Measurements from ENCODE around the gene HPSE2.

The HPSE2 gene

DNA sequence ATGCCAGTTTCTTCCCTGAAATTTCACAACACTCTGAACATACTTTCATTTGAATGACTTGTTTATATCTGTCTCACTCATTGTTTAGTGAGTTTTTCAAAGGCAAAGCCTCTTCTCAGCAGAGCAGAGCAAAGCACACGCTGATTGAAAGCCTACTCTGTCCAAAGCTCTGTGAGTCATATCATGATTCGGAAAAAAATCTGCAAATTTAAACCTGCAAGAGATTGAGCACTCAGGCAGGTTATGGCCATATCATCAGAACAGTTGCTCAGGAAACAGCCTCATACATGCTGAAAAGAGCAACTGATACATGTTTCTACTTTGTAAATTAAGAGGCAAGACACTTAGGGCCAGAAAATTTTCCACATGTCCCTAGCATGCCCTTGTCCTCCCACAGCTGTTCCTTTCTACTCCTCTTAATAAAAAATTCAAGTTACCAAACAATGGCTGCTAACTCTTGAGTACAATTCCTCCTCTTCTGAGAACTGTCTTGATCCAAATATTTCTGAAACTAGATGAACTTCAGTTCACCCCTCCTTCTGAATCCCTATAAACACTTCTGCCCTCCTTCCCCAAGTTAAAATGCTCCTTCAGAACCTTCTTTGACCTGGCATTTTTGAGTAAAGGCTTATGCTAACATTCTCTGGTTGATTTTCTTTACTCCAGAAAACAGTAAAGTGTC lies 648.4 kb downstream of the HPSE2 start:
- H3K27ac Mint-ChIP-seq = no peak overlapping the region

GRCh38 chr10:98586096-98586495 lies 649.6 kb downstream of the HPSE2 start:
- H3K4me3 Mint-ChIP-seq = no peak overlapping the region
- H3K36me3 Mint-ChIP-seq = no peaks in the 10 kb centered on the region
- no peak for DNase-seq
- no peak overlapping the region for H3K27ac Mint-ChIP-seq
- peaks cover 4% of the 10 kb centered on the region for H3K27me3 Mint-ChIP-seq
- H3K9me3 Mint-ChIP-seq = no peaks in the 10 kb centered on the region
- CTCF ChIA-PET = no interaction called here
- H3K4me1 Mint-ChIP-seq = no peaks in the 10 kb centered on the region

More for the DNA sequence above, 648.4 kb downstream of the HPSE2 start:
- CTCF ChIA-PET = no interaction called here
- Mint-ChIP-seq H3K4me3 (no peak overlapping the region), H3K4me1 (no peaks in the 10 kb centered on the region), H3K27me3 (peaks cover 4% of the 10 kb centered on the region), H3K9me3 (no peaks in the 10 kb centered on the region), H3K36me3 (no peaks in the 10 kb centered on the region)
- DNase-seq = no peak

DNA sequence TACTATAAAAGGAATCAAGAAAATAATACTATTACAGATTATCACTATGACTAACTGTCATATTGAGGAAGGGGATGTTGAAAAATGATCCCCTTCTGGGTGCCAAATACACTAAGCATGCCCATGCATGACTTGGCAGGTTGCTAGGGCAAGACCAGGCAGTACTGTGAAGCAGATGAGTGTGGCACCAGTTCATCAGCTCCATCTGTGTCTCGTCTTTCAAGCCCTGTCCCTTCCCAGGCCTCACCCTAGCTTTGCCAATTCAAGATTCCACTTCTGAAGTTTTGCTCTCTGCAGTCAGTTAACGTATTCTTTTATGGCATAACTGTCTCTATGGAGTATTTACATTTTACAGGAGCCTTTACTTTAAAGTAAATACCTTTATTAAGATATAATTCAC lies 653.3 kb downstream of the HPSE2 start:
- H3K27me3 Mint-ChIP-seq = peaks cover 11% of the 10 kb centered on the region
- no peak overlapping the region for H3K27ac Mint-ChIP-seq
- H3K4me3 Mint-ChIP-seq = no peak overlapping the region
- CTCF ChIA-PET = no interaction called here
- H3K9me3 Mint-ChIP-seq = no peaks in the 10 kb centered on the region
- H3K36me3 Mint-ChIP-seq = no peaks in the 10 kb centered on the region
- DNase-seq = no peak
- no peaks in the 10 kb centered on the region for H3K4me1 Mint-ChIP-seq

- Mint-ChIP-seq H3K9me3 (no peaks in the 10 kb centered on the region), H3K4me3 (no peak overlapping the region), H3K4me1 (no peaks in the 10 kb centered on the region), H3K36me3 (no peaks in the 10 kb centered on the region), H3K27ac (no peak overlapping the region), H3K27me3 (peaks cover 15% of the 10 kb centered on the region)
- no peak for DNase-seq
- CTCF ChIA-PET = no interaction called here
Observed at GRCh38 chr10:98577578-98577977, 658.1 kb downstream of the HPSE2 start.

DNA sequence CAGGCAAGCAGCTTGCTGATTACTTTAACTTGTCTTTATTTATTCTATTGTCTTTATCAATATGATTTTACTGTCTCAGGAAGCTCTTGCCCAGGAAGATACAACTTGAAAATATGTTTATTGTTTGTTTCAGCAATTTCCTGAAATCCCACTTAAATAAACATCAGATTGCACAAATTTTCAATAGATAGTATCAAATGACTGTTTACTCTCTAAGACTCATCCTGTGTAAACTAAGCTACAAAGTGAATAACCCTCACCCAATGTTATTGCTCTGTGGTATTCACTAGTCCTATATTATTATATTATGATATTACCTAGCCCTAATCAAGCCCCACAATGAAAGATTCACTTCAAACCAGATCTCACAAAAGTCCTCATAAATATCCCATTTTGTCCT lies 658.5 kb downstream of the HPSE2 start:
- Mint-ChIP-seq H3K4me3 (no peak overlapping the region), H3K27me3 (peaks cover 15% of the 10 kb centered on the region), H3K36me3 (no peaks in the 10 kb centered on the region), H3K9me3 (no peaks in the 10 kb centered on the region), H3K4me1 (no peaks in the 10 kb centered on the region), H3K27ac (no peak overlapping the region)
- DNase-seq = no peak
- CTCF ChIA-PET = no interaction called here

- H3K4me3 Mint-ChIP-seq = no peak overlapping the region
- CTCF ChIA-PET = no interaction called here
- H3K36me3 Mint-ChIP-seq = no peaks in the 10 kb centered on the region
- peaks cover 15% of the 10 kb centered on the region for H3K27me3 Mint-ChIP-seq
- no peaks in the 10 kb centered on the region for H3K4me1 Mint-ChIP-seq
- H3K9me3 Mint-ChIP-seq = no peaks in the 10 kb centered on the region
- no peak overlapping the region for H3K27ac Mint-ChIP-seq
- DNase-seq = no peak
Observed at GRCh38 chr10:98576096-98576495, 659.6 kb downstream of the HPSE2 start.

DNA sequence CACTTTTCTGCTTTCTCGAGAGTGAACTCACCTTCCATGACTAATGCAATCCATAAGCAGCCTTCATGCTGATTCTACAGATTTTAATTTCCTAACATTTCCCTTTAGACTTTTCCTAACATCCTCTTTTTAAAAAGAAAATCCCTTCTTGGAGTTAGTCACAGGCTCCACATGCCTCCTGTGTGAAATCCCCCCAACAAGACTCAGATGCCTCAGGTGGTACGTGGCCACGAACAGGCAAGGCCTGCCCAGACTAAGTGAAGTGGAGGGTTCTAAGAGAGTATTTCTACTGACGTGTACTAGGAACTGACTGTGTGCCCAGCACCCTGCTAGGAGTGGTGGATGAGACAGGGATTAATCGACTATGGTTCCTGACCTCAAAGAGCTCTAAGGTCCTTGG lies 663.1 kb downstream of the HPSE2 start:
- no peaks in the 10 kb centered on the region for H3K36me3 Mint-ChIP-seq
- peaks cover 11% of the 10 kb centered on the region for H3K27me3 Mint-ChIP-seq
- no peak overlapping the region for H3K4me3 Mint-ChIP-seq
- CTCF ChIA-PET = no interaction called here
- no peaks in the 10 kb centered on the region for H3K9me3 Mint-ChIP-seq
- no peak for DNase-seq
- no peaks in the 10 kb centered on the region for H3K4me1 Mint-ChIP-seq
- H3K27ac Mint-ChIP-seq = no peak overlapping the region

- Mint-ChIP-seq H3K4me1 (no peaks in the 10 kb centered on the region), H3K4me3 (no peak overlapping the region), H3K9me3 (no peaks in the 10 kb centered on the region), H3K27me3 (peaks cover 7% of the 10 kb centered on the region), H3K27ac (no peak overlapping the region), H3K36me3 (no peaks in the 10 kb centered on the region)
- CTCF ChIA-PET = no interaction called here
- DNase-seq = no peak
Observed at GRCh38 chr10:98570834-98571233, 664.8 kb downstream of the HPSE2 start.

DNA sequence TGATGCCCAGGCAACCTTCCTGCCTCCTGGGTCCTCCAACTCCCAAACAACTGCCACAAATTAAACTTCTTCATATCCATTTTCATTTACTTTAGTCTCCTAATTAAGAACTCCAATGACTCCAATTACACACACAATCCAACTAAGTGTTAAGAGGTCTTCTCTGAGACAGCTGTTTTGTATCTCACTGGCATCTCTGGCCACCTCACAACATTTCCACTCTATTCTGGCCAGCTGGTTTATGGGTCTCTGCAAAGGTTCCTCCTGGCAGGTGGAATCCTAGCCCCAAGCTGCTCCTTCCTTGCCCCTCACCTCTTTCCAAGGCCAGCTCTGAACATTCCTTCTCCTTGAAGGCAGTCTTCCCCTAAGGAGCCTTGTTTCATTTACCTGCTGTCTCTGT lies 665.8 kb downstream of the HPSE2 start:
- H3K4me3 Mint-ChIP-seq = no peak overlapping the region
- no peaks in the 10 kb centered on the region for H3K9me3 Mint-ChIP-seq
- no peaks in the 10 kb centered on the region for H3K4me1 Mint-ChIP-seq
- no peak overlapping the region for H3K27ac Mint-ChIP-seq
- H3K27me3 Mint-ChIP-seq = peaks cover 7% of the 10 kb centered on the region
- no peak for DNase-seq
- H3K36me3 Mint-ChIP-seq = no peaks in the 10 kb centered on the region
- CTCF ChIA-PET = no interaction called here

DNA sequence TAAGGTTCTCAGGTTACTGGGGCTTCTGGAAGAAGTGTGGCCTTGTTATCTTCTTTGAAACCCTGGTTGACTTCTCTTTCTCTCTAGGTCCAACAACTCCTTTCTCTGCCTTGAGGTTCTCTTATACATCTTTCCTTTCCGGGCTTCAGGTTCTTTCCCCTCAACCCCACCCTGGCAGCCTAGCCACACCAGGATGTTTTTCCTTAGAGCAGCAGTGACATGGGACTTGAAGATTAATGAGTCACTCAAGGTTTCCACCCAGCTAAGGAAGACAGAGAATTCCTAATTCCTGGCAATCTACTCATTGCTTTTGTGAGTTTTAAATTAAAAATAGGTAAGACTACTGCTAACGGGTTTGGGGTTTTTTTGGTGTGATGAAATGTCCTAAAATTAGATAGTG lies 667.1 kb downstream of the HPSE2 start:
- Mint-ChIP-seq H3K4me1 (no peaks in the 10 kb centered on the region), H3K27ac (no peak overlapping the region), H3K9me3 (no peaks in the 10 kb centered on the region), H3K4me3 (no peak overlapping the region), H3K36me3 (no peaks in the 10 kb centered on the region), H3K27me3 (peaks cover 7% of the 10 kb centered on the region)
- no peak for DNase-seq
- CTCF ChIA-PET = no interaction called here

DNA sequence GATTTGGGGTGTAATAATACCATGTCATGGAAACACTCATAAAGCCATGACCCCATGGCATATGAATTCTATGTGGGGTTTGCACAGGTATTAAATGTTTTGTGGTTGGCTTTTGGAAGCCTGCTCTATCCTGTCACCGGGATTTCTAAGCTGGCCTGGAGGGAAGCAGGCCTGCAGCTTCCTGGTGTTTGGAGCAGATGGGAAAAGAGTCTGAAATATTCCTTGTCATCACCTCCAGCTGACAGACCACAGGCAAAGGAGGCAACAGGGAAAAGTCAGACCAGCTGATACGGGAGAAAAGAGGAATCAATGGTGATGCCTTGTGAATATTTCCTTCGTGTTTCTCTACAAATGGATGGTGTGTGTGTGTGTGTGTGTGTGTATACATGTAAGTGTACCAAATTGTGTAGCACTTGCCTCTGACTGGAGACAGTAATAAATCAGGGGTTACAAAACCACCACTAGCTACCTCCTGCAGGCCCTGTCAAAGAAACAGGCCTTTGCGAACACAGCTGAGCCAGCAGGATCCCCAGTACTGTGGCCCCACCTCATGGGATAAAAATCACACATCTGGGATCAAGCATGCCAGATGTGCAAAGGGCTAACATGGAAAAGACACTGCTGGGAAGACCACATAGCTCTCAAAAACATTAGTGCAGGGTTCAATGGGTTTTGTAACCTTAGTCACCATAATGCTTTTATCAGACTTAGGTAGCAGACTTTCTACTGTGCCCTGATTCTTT lies 668.1 kb downstream of the HPSE2 start:
- Mint-ChIP-seq H3K27me3 (peaks cover 7% of the 10 kb centered on the region), H3K4me3 (no peak overlapping the region), H3K27ac (no peak overlapping the region), H3K36me3 (no peaks in the 10 kb centered on the region), H3K9me3 (no peaks in the 10 kb centered on the region), H3K4me1 (no peaks in the 10 kb centered on the region)
- CTCF ChIA-PET = no interaction called here
- no peak for DNase-seq

DNA sequence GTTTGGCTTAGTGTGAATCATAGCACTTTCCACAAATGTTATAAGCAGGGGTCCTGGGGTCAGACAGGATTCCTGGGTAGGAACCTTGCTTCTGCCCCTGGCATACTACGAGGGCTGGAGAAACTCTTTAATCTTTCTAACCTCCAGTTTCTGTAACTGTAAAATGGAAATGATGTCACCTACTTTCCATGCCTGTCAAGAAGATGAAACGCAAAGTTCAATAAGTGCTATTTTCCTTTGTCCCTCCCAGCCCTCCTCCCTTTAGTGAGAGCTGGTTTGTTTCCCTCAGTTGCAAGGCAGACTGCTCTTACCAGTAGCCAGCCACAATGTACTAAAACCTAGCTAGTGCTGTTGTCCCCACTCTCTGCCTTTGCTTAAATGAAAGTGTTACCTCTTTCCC lies 671.8 kb downstream of the HPSE2 start:
- Mint-ChIP-seq H3K4me1 (no peaks in the 10 kb centered on the region), H3K9me3 (no peaks in the 10 kb centered on the region), H3K27ac (no peak overlapping the region), H3K27me3 (no peaks in the 10 kb centered on the region), H3K4me3 (no peak overlapping the region), H3K36me3 (no peaks in the 10 kb centered on the region)
- no peak for DNase-seq
- CTCF ChIA-PET = no interaction called here

DNA sequence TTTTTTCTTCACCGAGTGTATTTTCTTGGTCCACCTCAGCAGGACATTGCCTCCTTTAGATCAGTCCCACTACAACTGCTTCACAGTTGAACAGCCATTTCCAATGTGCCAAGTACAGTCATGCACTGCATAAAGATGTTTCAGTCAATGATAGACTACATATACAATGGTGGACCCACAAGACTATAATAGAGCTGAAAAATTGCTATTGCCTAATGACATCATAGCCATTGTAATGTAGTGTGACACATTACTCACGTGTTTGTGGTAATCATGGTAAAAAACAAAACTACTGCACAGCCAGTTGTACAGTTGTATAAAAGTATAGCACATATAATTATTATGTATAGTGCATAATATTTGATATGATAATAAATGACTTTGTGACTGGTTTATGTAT lies 675.1 kb downstream of the HPSE2 start:
- Mint-ChIP-seq H3K4me1 (no peaks in the 10 kb centered on the region), H3K9me3 (no peaks in the 10 kb centered on the region), H3K4me3 (no peak overlapping the region), H3K36me3 (no peaks in the 10 kb centered on the region), H3K27me3 (no peaks in the 10 kb centered on the region), H3K27ac (no peak overlapping the region)
- DNase-seq = no peak
- CTCF ChIA-PET = no interaction called here

DNA sequence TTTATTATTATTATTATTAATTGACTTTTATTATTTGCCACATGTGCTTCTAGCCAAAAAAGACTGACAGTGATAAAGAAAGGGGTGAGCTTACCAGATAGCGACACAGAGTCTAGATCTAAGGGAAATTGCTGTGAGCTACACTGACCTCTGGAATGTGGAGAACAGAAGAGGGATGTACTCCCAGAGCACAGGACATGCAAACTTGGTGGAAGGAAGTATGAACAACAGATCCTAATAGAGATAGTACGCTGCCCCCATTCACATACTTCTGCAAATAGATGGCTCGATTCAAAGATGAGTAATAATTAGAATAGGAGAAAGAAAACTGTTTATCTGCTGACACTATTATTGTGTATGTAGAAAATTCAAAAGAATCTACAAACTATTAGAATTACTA lies 679.6 kb downstream of the HPSE2 start:
- Mint-ChIP-seq H3K36me3 (no peaks in the 10 kb centered on the region), H3K27me3 (peaks cover 3% of the 10 kb centered on the region), H3K27ac (no peak overlapping the region), H3K4me3 (no peak overlapping the region), H3K4me1 (no peaks in the 10 kb centered on the region), H3K9me3 (no peaks in the 10 kb centered on the region)
- DNase-seq = no peak
- CTCF ChIA-PET = no interaction called here

- no peaks in the 10 kb centered on the region for H3K4me1 Mint-ChIP-seq
- CTCF ChIA-PET = no interaction called here
- H3K36me3 Mint-ChIP-seq = no peaks in the 10 kb centered on the region
- H3K27ac Mint-ChIP-seq = no peak overlapping the region
- no peaks in the 10 kb centered on the region for H3K9me3 Mint-ChIP-seq
- DNase-seq = no peak
- H3K27me3 Mint-ChIP-seq = peaks cover 3% of the 10 kb centered on the region
- H3K4me3 Mint-ChIP-seq = no peak overlapping the region
Observed at GRCh38 chr10:98555021-98555619, 680.5 kb downstream of the HPSE2 start.

Measured in activated naive CD4-positive, alpha-beta T cell treated with anti-CD3 and anti-CD28 coated beads, Interleukin-2, amount 10 ng/mL, durations not matched to agents 7 days and 5 days (primary cell).